ENCODE data around the gene ALDH3B2. TPM values are rescaled to one million over a fixed set of nuclear protein-coding genes. Genes with fewer than 3 reads are reported as not detected.
"Not testable (repeated sequence)": the region's sequence is repeated elsewhere in the genome, so short reads cannot be mapped to it uniquely, and the experiment has no call there.

ALDH3B2 gene
- total RNA-seq, 2 experiments from 2014 or later, result 1.5 to 8.0 TPM

GRCh38 chr11:67689178-67689577 lies 14.8 kb upstream of the ALDH3B2 start:
- Histone ChIP-seq H3K36me3 (ENCODE audit: insufficient read depth, low read length) (no peaks in the 10 kb centered on the region), H3K27ac (ENCODE audit: low read depth, low read length, poor library complexity, severe bottlenecking) (no peak overlapping the region), H3K4me3 (ENCODE audit: low read depth, low read length, poor library complexity, severe bottlenecking) (no peak overlapping the region), H3K9me2 (ENCODE audit: insufficient read depth, low read length) (no peaks in the 10 kb centered on the region), H2AFZ (ENCODE audit: low read length) (no peak overlapping the region), H3K4me1 (ENCODE audit: insufficient read depth, low read length, poor library complexity, severe bottlenecking) (peaks cover 30% of the 10 kb centered on the region), H3K4me2 (ENCODE audit: low read length) (no peak overlapping the region), H3K79me2 (ENCODE audit: insufficient read depth, low read depth, low read length) (no peaks in the 10 kb centered on the region), H4K20me1 (ENCODE audit: insufficient read depth, low read length) (no peaks in the 10 kb centered on the region), H3K9me3 (ENCODE audit: low read length) (no peaks in the 10 kb centered on the region)
- no peak for DNase-seq (ENCODE audit: low spot score)
- intact Hi-C loops (cut with micrococcal nuclease; ENCODE audit: unreplicated experiment), result no loop called here
- POLR2A ChIA-PET, result no interaction called here
- BruUV-seq (replicated peaks), result no TSS peak
- CTCF ChIA-PET (ENCODE audit: unreplicated experiment), result no interaction called here
- no peak for TF ChIP-seq EZH2phosphoT487 (IDR thresholded peaks at IDR 0.05; ENCODE audit: borderline replicate concordance, low read depth, low read length)
- no peak for TF ChIP-seq CTCF (conservative IDR thresholded peaks at IDR 0.05; ENCODE audit: low read length)

- no peaks in the 10 kb centered on the region for H3K9me2 ChIP-seq (ENCODE audit: insufficient read depth, low read length)
- H3K9me3 ChIP-seq (ENCODE audit: low read length), result no peaks in the 10 kb centered on the region
- no peak overlapping the region for H2AFZ ChIP-seq (ENCODE audit: low read length)
- no peak overlapping the region for H3K4me2 ChIP-seq (ENCODE audit: low read length)
- CTCF ChIA-PET (ENCODE audit: unreplicated experiment), result no interaction called here
- H3K4me3 ChIP-seq (ENCODE audit: low read depth, low read length, poor library complexity, severe bottlenecking), result no peak overlapping the region
- no peaks in the 10 kb centered on the region for H3K79me2 ChIP-seq (ENCODE audit: insufficient read depth, low read depth, low read length)
- no peak overlapping the region for H3K27ac ChIP-seq (ENCODE audit: low read depth, low read length, poor library complexity, severe bottlenecking)
- no peak for DNase-seq (ENCODE audit: low spot score)
- intact Hi-C loops (cut with micrococcal nuclease; ENCODE audit: unreplicated experiment), result no loop called here
- TF ChIP-seq EZH2phosphoT487 (IDR thresholded peaks at IDR 0.05; ENCODE audit: borderline replicate concordance, low read depth, low read length) (no peak), CTCF (conservative IDR thresholded peaks at IDR 0.05; ENCODE audit: low read length) (no peak)
- BruUV-seq (replicated peaks), result no TSS peak
- POLR2A ChIA-PET, result no interaction called here
- no peaks in the 10 kb centered on the region for H4K20me1 ChIP-seq (ENCODE audit: insufficient read depth, low read length)
- peaks cover 30% of the 10 kb centered on the region for H3K4me1 ChIP-seq (ENCODE audit: insufficient read depth, low read length, poor library complexity, severe bottlenecking)
- H3K36me3 ChIP-seq (ENCODE audit: insufficient read depth, low read length), result no peaks in the 10 kb centered on the region
Measured at GRCh38 chr11:67687986-67688385, 13.6 kb upstream of the ALDH3B2 start.

GRCh38 chr11:67685641-67686332 lies 11.4 kb upstream of the ALDH3B2 start:
- H3K27ac ChIP-seq (ENCODE audit: low read depth, low read length, poor library complexity, severe bottlenecking); DNase-seq (ENCODE audit: low spot score); BruUV-seq (replicated peaks); H4K20me1 ChIP-seq (ENCODE audit: insufficient read depth, low read length); H3K4me3 ChIP-seq (ENCODE audit: low read depth, low read length, poor library complexity, severe bottlenecking); H3K9me2 ChIP-seq (ENCODE audit: insufficient read depth, low read length); H3K79me2 ChIP-seq (ENCODE audit: insufficient read depth, low read depth, low read length); H3K9me3 ChIP-seq (ENCODE audit: low read length); H3K36me3 ChIP-seq (ENCODE audit: insufficient read depth, low read length); intact Hi-C loops (cut with micrococcal nuclease; ENCODE audit: unreplicated experiment): not testable (repeated sequence)
- ChIA-PET POLR2A (interaction anchor here (0.6 to 1.1 kb wide), 3 partner anchors 24 to 581 kb away, joined by 3 read pairs; no protein-coding TSS in a partner anchor), CTCF (ENCODE audit: unreplicated experiment) (interaction anchor here (0.7 to 1.5 kb wide), 2 partner anchors 18 to 20 kb away, joined by 3 to 5 read pairs; no protein-coding TSS in a partner anchor)
- Histone ChIP-seq H2AFZ (ENCODE audit: low read length) (peak overlapping the region; percentile 38; the same call in 1 of the 2 replicates), H3K4me1 (ENCODE audit: insufficient read depth, low read length, poor library complexity, severe bottlenecking) (peaks cover 21% of the 10 kb centered on the region), H3K4me2 (ENCODE audit: low read length) (peak overlapping the region; percentile 32)

- DNase-seq (ENCODE audit: low spot score); BruUV-seq (replicated peaks); H3K79me2 ChIP-seq (ENCODE audit: insufficient read depth, low read depth, low read length); H3K27ac ChIP-seq (ENCODE audit: low read depth, low read length, poor library complexity, severe bottlenecking); H3K9me2 ChIP-seq (ENCODE audit: insufficient read depth, low read length); H4K20me1 ChIP-seq (ENCODE audit: insufficient read depth, low read length); CTCF ChIA-PET (ENCODE audit: unreplicated experiment); H3K4me3 ChIP-seq (ENCODE audit: low read depth, low read length, poor library complexity, severe bottlenecking); H3K36me3 ChIP-seq (ENCODE audit: insufficient read depth, low read length); H3K4me2 ChIP-seq (ENCODE audit: low read length); H2AFZ ChIP-seq (ENCODE audit: low read length); intact Hi-C loops (cut with micrococcal nuclease; ENCODE audit: unreplicated experiment): not testable (repeated sequence)
- Histone ChIP-seq H3K4me1 (ENCODE audit: insufficient read depth, low read length, poor library complexity, severe bottlenecking) (peaks cover 14% of the 10 kb centered on the region), H3K9me3 (ENCODE audit: low read length) (peaks cover 15% of the 10 kb centered on the region; the same call in 1 of the 2 replicates)
- POLR2A ChIA-PET, result interaction anchor here (1.2 kb wide), 1 partner anchor 16 kb away, joined by 4 read pairs; no protein-coding TSS in a partner anchor
Measured at GRCh38 chr11:67682126-67683034, 8.0 kb upstream of the ALDH3B2 start.

Data from OCI-LY7 (cell line).